GM18526 (cell line): ENCODE measurements around the gene AATK.

ENCODE experiments used
- POLR2A ChIP-seq: IDR thresholded peaks from 3 replicates; pipeline ENCODE4 v1.6.1; 2011; ENCODE audit not compliant: insufficient read length; ENCODE audit errors: extremely low read depth

The AATK gene

GRCh38 chr17:81180836-81181810 is 15.1 kb upstream of the AATK start:
- TF ChIP-seq POLR2A, result no peak

GRCh38 chr17:81179861-81180260 is 13.8 kb upstream of the AATK start:
- no peak for TF ChIP-seq POLR2A

GRCh38 chr17:81179220-81179619 is 13.2 kb upstream of the AATK start:
- no peak for TF ChIP-seq POLR2A

GRCh38 chr17:81178136-81179091 is 12.4 kb upstream of the AATK start:
- TF ChIP-seq POLR2A, result no peak

GRCh38 chr17:81176666-81177065 is 10.6 kb upstream of the AATK start:
- TF ChIP-seq POLR2A, result no peak

GRCh38 chr17:81173762-81174155 is 7.7 kb upstream of the AATK start:
- TF ChIP-seq POLR2A, result no peak

- TF ChIP-seq POLR2A, result no peak
Observed at GRCh38 chr17:81173052-81173761, 7.2 kb upstream of the AATK start.

GRCh38 chr17:81171941-81172340 is 5.9 kb upstream of the AATK start:
- no peak for TF ChIP-seq POLR2A

GRCh38 chr17:81170727-81171494 is 4.9 kb upstream of the AATK start:
- TF ChIP-seq POLR2A, result no peak

- TF ChIP-seq POLR2A, result no peak
Observed at GRCh38 chr17:81169870-81170309, 3.9 kb upstream of the AATK start.

- TF ChIP-seq POLR2A, result no peak
Observed at GRCh38 chr17:81167638-81168037, 1.6 kb upstream of the AATK start.

- TF ChIP-seq POLR2A, result no peak
Observed at GRCh38 chr17:81167194-81167524, 1.1 kb upstream of the AATK start.

GRCh38 chr17:81165246-81166032 is 582 bp downstream of the AATK start, which contains the start of gene PVALEF:
PVALEF (plus strand) TSS chr17:81165507; CDS start chr17:81181227, 15,720 bp downstream.
- no peak for TF ChIP-seq POLR2A
